Mesodermal cell (in vitro differentiated cells): ENCODE data around the gene SERPINE2.
A peak's percentile ranks its signal among the peaks of the same experiment; 100 is the strongest.

Source experiments
- H3K27ac ChIP-seq: 2 replicates; pipeline ENCODE4 v1.7.0; 2013; ENCODE audit warnings: mild to moderate bottlenecking, low read depth, low read length, moderate library complexity; ENCODE audit not compliant: severe bottlenecking
- H3K36me3 ChIP-seq: 2 replicates; pipeline ENCODE4 v1.7.1; 2013; ENCODE audit warnings: mild to moderate bottlenecking, low read length, moderate library complexity; ENCODE audit not compliant: control insufficient read depth, insufficient read depth
- H3K4me1 ChIP-seq: one replicate; pipeline ENCODE4 v1.7.1; 2013; ENCODE audit warnings: mild to moderate bottlenecking, low read length; ENCODE audit not compliant: insufficient read depth, control insufficient read depth, poor library complexity, severe bottlenecking
- H3K4me3 ChIP-seq: 2 replicates; pipeline ENCODE4 v1.7.0; 2013; ENCODE audit warnings: low read length, control low read depth, mild to moderate bottlenecking; ENCODE audit not compliant: insufficient read depth, poor library complexity, severe bottlenecking; ENCODE audit errors: extremely low read depth
- H3K9me3 ChIP-seq: 2 replicates; pipeline ENCODE4 v1.7.1; 2013; ENCODE audit warnings: mild to moderate bottlenecking, low read length, moderate library complexity; ENCODE audit not compliant: control insufficient read depth
- WGBS, 2 experiments: methylation state at CpG; one replicate each; pipeline ENCODE4 v1.1.5; 2013; ENCODE audit warnings: missing lambda C conversion rate in 2 of 2; ENCODE audit not compliant: insufficient coverage in 2 of 2; 5-methylcytosine and 5-hydroxymethylcytosine counted together

The SERPINE2 gene

GRCh38 chr2:223995569-223995968, 43.5 kb downstream of the SERPINE2 start:
- Histone ChIP-seq H3K27ac (peak overlapping the region; percentile 83), H3K4me3 (no peak overlapping the region), H3K9me3 (no peaks in the 10 kb centered on the region), H3K36me3 (peaks cover 88% of the 10 kb centered on the region), H3K4me1 (peaks cover 5% of the 10 kb centered on the region)
- 81 to 92% methylated on average over 2 of the region's 5 CpGs for WGBS, 2 experiments

- Histone ChIP-seq H3K9me3 (no peaks in the 10 kb centered on the region), H3K4me1 (peaks cover 5% of the 10 kb centered on the region), H3K27ac (peak overlapping the region; percentile 83), H3K36me3 (peaks cover 88% of the 10 kb centered on the region), H3K4me3 (no peak overlapping the region)
- WGBS, 2 experiments = 93 to 95% methylated on average over 3 of the region's 4 CpGs
These were observed 44.4 kb downstream of the SERPINE2 start for GRCh38 chr2:223994562-223995162.

- no peak overlapping the region for H3K4me3 ChIP-seq
- H3K36me3 ChIP-seq = peaks cover 87% of the 10 kb centered on the region
- no peak overlapping the region for H3K27ac ChIP-seq
- WGBS, 2 experiments = 56% methylated on average over 3 to 4 of the region's 5 CpGs
- H3K9me3 ChIP-seq = no peaks in the 10 kb centered on the region
- peaks cover 5% of the 10 kb centered on the region for H3K4me1 ChIP-seq
These were observed 45.4 kb downstream of the SERPINE2 start for GRCh38 chr2:223993634-223994232.

- Histone ChIP-seq H3K4me3 (no peak overlapping the region), H3K4me1 (peaks cover 5% of the 10 kb centered on the region), H3K9me3 (no peaks in the 10 kb centered on the region), H3K27ac (no peak overlapping the region), H3K36me3 (peaks cover 84% of the 10 kb centered on the region)
- WGBS, 2 experiments = 88 to 93% methylated on average over 12 of the region's 12 CpGs
These were observed 47.5 kb downstream of the SERPINE2 start for GRCh38 chr2:223991611-223992010.

DNA sequence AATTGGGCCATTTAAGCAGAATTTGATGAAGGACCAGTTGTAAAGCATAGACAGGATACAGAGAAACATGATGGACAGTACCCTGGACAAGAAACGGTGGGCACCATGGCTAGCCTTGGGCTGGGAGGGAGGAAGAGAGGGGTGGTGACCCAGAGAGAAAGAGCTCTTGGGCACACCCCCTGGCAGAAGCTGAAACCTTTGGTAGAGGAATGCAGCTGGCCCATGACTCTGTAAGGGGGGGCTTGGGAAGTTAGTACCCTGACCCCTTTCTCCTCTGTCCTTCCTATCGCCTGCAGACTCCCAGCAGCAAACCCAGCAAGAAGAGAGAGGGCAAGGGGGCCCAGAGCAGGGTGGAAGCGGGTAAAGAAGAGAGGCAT, 49.2 kb downstream of the SERPINE2 start:
- Histone ChIP-seq H3K36me3 (peaks cover 82% of the 10 kb centered on the region), H3K4me1 (no peaks in the 10 kb centered on the region), H3K9me3 (no peaks in the 10 kb centered on the region), H3K27ac (no peak overlapping the region), H3K4me3 (no peak overlapping the region)
- 93 to 96% methylated on average over 1 to 2 of the region's 3 CpGs for WGBS, 2 experiments

GRCh38 chr2:223989206-223989855, 49.8 kb downstream of the SERPINE2 start:
- Histone ChIP-seq H3K4me3 (no peak overlapping the region), H3K9me3 (no peaks in the 10 kb centered on the region), H3K36me3 (peaks cover 82% of the 10 kb centered on the region), H3K4me1 (no peaks in the 10 kb centered on the region), H3K27ac (no peak overlapping the region)
- WGBS, 2 experiments = 92 to 94% methylated on average over 8 of the region's 10 CpGs

DNA sequence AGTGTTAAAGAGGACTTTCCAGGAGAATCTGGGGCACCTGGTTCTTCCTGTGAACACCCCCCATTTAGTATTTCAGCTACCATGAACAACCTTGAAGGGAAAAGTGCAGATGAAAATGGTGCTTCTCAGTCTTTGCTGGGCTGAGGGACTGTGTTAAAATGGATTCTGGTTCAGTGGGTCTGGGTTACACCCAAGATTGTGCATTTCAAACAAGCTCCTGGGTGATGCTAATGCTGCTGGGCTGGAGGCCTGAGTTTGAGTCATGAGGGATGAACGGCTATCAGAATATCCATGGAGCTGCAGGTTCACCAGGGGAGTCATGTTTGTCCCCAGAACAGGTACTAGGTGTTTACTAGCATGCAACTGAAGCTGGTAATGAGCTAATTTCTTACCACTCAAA, 57.8 kb downstream of the SERPINE2 start:
- Histone ChIP-seq H3K9me3 (no peaks in the 10 kb centered on the region), H3K4me1 (peaks cover 5% of the 10 kb centered on the region), H3K27ac (no peak overlapping the region), H3K4me3 (no peak overlapping the region), H3K36me3 (peaks cover 95% of the 10 kb centered on the region)
- whole genome bisulfite sequencing, 2 experiments = 100% methylated on average over 1 of the region's 1 CpG

GRCh38 chr2:223980803-223981202, 58.3 kb downstream of the SERPINE2 start:
- Histone ChIP-seq H3K36me3 (peaks cover 94% of the 10 kb centered on the region), H3K4me1 (peaks cover 5% of the 10 kb centered on the region), H3K27ac (no peak overlapping the region), H3K4me3 (no peak overlapping the region), H3K9me3 (no peaks in the 10 kb centered on the region)
- WGBS, 2 experiments = 91 to 100% methylated on average over 2 to 3 of the region's 4 CpGs

DNA sequence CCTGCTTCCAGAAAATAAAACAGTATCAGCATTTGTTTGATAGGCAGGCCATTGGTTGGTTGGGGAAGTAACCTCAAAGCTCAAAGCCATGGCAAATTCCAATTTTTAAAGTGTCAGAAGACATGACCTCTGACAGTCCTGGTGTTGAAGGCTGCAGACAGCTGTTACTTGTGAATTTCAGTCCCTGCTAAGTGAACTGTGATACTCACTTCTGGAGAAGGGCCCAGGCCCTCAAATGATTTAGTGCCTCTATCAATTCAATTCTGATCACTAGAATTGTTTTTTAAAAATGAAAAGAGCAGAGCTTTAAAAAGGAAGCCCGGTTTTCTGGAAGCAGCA, 58.7 kb downstream of the SERPINE2 start:
- no peak overlapping the region for H3K4me3 ChIP-seq
- H3K4me1 ChIP-seq = peaks cover 5% of the 10 kb centered on the region
- H3K36me3 ChIP-seq = peaks cover 94% of the 10 kb centered on the region
- no peak overlapping the region for H3K27ac ChIP-seq
- H3K9me3 ChIP-seq = no peaks in the 10 kb centered on the region
- 92 to 100% methylated on average over 1 of the region's 1 CpG for WGBS, 2 experiments

DNA sequence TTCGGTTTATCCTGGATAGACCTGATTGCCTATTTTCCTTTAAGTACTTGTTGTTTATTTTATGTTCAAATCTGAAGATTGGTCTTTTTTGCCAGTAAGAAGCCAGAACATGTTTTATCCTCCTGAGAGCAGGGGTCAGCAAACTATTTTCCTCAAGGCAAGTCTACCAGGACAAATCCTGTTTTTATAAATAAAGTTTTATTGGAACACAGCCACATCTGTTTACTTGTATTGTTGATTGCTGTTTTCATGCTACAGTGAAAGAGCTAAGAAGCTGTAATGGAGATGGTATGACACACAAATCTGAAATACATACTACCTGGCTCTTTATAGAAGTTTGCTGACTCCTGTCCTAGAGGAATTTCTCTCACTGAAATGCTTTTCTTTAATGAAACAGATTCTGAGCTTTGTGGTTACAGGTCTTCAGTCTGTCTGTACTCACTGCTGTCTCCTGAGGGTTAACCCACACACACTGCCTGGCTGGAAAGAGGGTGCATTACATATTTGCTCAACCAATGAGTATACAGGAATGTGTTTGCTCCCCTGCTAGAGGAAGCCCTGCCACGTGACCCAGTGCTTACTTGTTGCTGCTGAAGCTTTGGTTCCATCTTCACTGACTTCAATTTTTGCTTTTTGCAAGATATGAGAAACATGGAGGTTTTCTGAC, 59.2 kb downstream of the SERPINE2 start:
- Histone ChIP-seq H3K9me3 (no peaks in the 10 kb centered on the region), H3K4me3 (no peak overlapping the region), H3K36me3 (peaks cover 93% of the 10 kb centered on the region), H3K27ac (no peak overlapping the region), H3K4me1 (peaks cover 5% of the 10 kb centered on the region)
- 100% methylated on average over 2 of the region's 2 CpGs; no CpG with 5 or more reads in 1 of the 2 experiments for WGBS, 2 experiments
